GM21390 (cell line): ENCODE results near the gene DIPK1C.

Experiments used
- ATAC-seq: cut with Tn5 transposase; IDR thresholded peaks from one replicate; pipeline ENCODE4 v1.9.1; 2021; ENCODE audit not compliant: unreplicated experiment

DIPK1C gene

GRCh38 chr18:74390900-74391299, 66.2 kb downstream of the DIPK1C start:
- no peak for ATAC-seq

GRCh38 chr18:74389991-74390390, 67.1 kb downstream of the DIPK1C start:
- ATAC-seq = no peak

GRCh38 chr18:74389171-74389927, 67.8 kb downstream of the DIPK1C start:
- ATAC-seq = no peak

DNA sequence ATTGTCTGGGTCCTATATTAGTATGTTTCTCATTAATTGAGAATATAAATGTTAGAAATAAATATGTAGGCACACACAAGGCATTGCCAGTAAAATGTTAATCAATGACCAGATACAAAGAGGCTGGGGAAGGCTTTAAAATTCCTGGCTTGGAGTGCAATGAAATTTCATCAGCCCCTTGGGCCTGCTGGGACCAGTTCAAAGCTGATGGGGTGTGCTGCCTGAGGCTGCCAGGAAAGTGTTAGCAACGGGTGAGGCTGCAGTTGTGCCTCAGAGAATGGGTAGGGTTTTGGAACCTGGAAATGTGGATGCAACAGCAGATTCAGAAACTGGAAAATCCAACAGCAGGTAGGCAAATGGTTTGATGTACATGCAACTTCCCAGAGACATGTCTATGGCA, 68.9 kb downstream of the DIPK1C start:
- ATAC-seq = no peak

- ATAC-seq = no peak
Measured at GRCh38 chr18:74387383-74387782, 69.7 kb downstream of the DIPK1C start.
